Epithelial cell of prostate (primary cell): ENCODE results near the gene RPN2.
A peak's percentile ranks its signal among the peaks of the same experiment; 100 is the strongest.
"Not testable (repeated sequence)": the region's sequence is repeated elsewhere in the genome, so short reads cannot be mapped to it uniquely, and the experiment has no call there.

ENCODE experiments used
- DNase-seq: peaks from one replicate; pipeline ENCODE4 v3.0.0-alpha.2; 2011; ENCODE audit warnings: low read depth, low spot score
- H3K27ac ChIP-seq: fragments of 450-650 bp; 2 replicates; pipeline ENCODE4 v1.5.1; 2017; ENCODE audit warnings: mild to moderate bottlenecking

The RPN2 gene

GRCh38 chr20:37178839-37179682 lies at the start of gene RPN2, which contains the start of gene MROH8:
Gene RPN2, plus strand, starts transcription at chr20:37179330. Its CDS starts 27 bp downstream, at chr20:37179357.
Gene MROH8, minus strand, starts transcription at chr20:37179548.
- peak within 1 kb of the TSS; percentile 97 for H3K27ac ChIP-seq
- DNase-seq, result peak; percentile 89

GRCh38 chr20:37131486-37131885 lies 47.6 kb upstream of the RPN2 start:
- no peak for DNase-seq
- no peak overlapping the region for H3K27ac ChIP-seq

- DNase-seq, result no peak
- no peak overlapping the region for H3K27ac ChIP-seq
Measured at GRCh38 chr20:37133952-37134351, 45.2 kb upstream of the RPN2 start.

- DNase-seq, result no peak
- no peak overlapping the region for H3K27ac ChIP-seq
Measured at GRCh38 chr20:37137547-37137946, 41.6 kb upstream of the RPN2 start.

GRCh38 chr20:37142708-37143107 lies 36.4 kb upstream of the RPN2 start:
- no peak overlapping the region for H3K27ac ChIP-seq
- no peak for DNase-seq

GRCh38 chr20:37144856-37145404 lies 34.2 kb upstream of the RPN2 start:
- DNase-seq, result no peak
- H3K27ac ChIP-seq, result no peak overlapping the region

- DNase-seq, result no peak
- no peak overlapping the region for H3K27ac ChIP-seq
Measured at GRCh38 chr20:37147250-37147649, 31.9 kb upstream of the RPN2 start.

- DNase-seq, H3K27ac ChIP-seq: not testable (repeated sequence)
Measured at GRCh38 chr20:37150864-37151263, 28.3 kb upstream of the RPN2 start.

- no peak for DNase-seq
- no peak overlapping the region for H3K27ac ChIP-seq
Measured at GRCh38 chr20:37151529-37151928, 27.6 kb upstream of the RPN2 start.

GRCh38 chr20:37152284-37152683 lies 26.8 kb upstream of the RPN2 start:
- H3K27ac ChIP-seq, result no peak overlapping the region
- no peak for DNase-seq

GRCh38 chr20:37154684-37155298 lies 24.3 kb upstream of the RPN2 start:
- DNase-seq, result no peak
- H3K27ac ChIP-seq, result no peak overlapping the region

GRCh38 chr20:37155987-37156386 lies 23.1 kb upstream of the RPN2 start:
- no peak for DNase-seq

GRCh38 chr20:37158248-37158647 lies 20.9 kb upstream of the RPN2 start:
- no peak for DNase-seq
- H3K27ac ChIP-seq, result no peak overlapping the region

More at GRCh38 chr20:37155987-37156386, 23.1 kb upstream of the RPN2 start:
- H3K27ac ChIP-seq, result no peak overlapping the region

- no peak for DNase-seq
- no peak overlapping the region for H3K27ac ChIP-seq
Measured at GRCh38 chr20:37160683-37161082, 18.4 kb upstream of the RPN2 start.

GRCh38 chr20:37161830-37162549 lies 17.1 kb upstream of the RPN2 start:
- DNase-seq, result no peak
- H3K27ac ChIP-seq, result no peak overlapping the region

- no peak for DNase-seq
- no peak overlapping the region for H3K27ac ChIP-seq
Measured at GRCh38 chr20:37162646-37163045, 16.5 kb upstream of the RPN2 start.

GRCh38 chr20:37163832-37164554 lies 15.1 kb upstream of the RPN2 start:
- no peak overlapping the region for H3K27ac ChIP-seq
- DNase-seq, result no peak

- H3K27ac ChIP-seq, result no peak overlapping the region
- DNase-seq, result no peak
Measured at GRCh38 chr20:37165031-37165430, 14.1 kb upstream of the RPN2 start.

- DNase-seq, result no peak
Measured at GRCh38 chr20:37166867-37167266, 12.3 kb upstream of the RPN2 start.

GRCh38 chr20:37172836-37173235 lies 6.3 kb upstream of the RPN2 start:
- H3K27ac ChIP-seq, result no peak overlapping the region
- no peak for DNase-seq

More at GRCh38 chr20:37166867-37167266, 12.3 kb upstream of the RPN2 start:
- no peak overlapping the region for H3K27ac ChIP-seq
